Cardiac fibroblast (primary cell): ENCODE data around the gene SSPN.

Source experiments
- DNase-seq, 2 donors: peaks; one replicate each; pipeline versions ENCODE4 v3.0.0 to v3.0.0-alpha.2; 2010; ENCODE audit warnings: low read depth in 2 of 2
- H3K4me3 ChIP-seq, 2 donors: replicated peaks in 1 of 2; 1 replicate in 1 of 2; 2 replicates in 1 of 2; pipeline ENCODE4 v1.5.1; 2011; ENCODE audit warnings: low read depth in 2 of 2, low read length in 2 of 2, mild to moderate bottlenecking in 2 of 2, moderate library complexity in 1 of 2
- CTCF ChIP-seq: IDR thresholded peaks from one replicate; pipeline ENCODE4 v1.5.1; 2011; ENCODE audit warnings: low read depth, mild to moderate bottlenecking, low read length, inconsistent platforms

The SSPN gene

GRCh38 chr12:26156201-26156871, 39.0 kb upstream of the SSPN start:
- no peak overlapping the region for H3K4me3 ChIP-seq
- DNase-seq: no peak
- TF ChIP-seq CTCF: no peak

DNA sequence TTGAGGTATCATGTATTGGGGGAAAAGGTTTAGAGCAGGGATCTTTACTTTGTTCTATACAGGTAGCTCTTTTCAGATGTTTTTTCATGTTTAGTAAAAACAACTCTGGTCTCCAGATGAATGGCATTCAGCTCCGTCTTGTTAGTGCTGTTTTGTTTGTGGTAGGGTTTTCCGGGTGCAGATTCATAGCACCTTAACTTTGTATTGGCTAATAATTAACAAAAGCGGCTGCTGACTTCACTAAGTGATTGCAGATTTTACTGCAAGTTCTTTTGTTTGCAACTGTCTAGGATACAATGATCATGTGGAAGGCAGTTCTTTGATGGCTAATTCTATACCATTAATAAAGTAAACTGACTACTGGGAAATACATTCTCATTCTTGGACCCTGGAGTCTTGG, 38.4 kb upstream of the SSPN start:
- DNase-seq: no peak
- no peak for TF ChIP-seq CTCF
- H3K4me3 ChIP-seq: no peak overlapping the region

DNA sequence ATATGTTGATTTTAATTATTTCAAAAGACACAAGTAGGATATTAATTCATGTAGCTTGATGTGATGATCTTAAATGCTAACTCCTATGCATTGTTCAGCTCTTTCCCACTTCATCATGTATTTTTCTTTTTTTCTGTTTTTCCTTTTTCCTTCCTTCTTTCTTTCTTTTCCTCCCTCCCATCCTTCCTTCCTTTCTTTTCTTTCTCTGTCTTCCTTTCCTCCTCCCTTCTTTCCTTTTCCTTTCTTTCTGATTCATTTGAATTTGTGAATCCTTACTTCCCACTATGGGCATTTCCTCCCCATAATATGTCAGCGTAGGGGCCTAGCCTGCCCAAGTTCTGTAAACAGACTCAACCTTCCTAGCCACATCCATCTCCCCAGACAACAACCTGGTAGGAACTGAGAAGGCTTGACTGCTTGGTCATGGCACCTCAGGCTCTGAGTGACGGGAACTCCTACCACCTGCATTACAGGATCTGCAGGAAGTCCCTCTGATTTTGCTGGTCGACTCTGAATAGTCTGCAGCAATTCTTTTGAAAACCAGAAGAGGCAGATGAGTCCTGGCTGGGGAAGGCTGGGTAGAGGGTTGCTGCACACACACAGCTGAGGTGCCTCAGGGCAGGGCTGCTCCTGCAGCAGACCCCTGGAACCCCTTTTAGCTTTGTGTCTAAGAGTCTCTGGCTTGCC, 37.2 kb upstream of the SSPN start:
- DNase-seq: no peak

GRCh38 chr12:26162174-26162573, 33.2 kb upstream of the SSPN start:
- no peak for DNase-seq
- no peak for TF ChIP-seq CTCF
- H3K4me3 ChIP-seq: no peak overlapping the region

More for the DNA sequence above, 37.2 kb upstream of the SSPN start:
- no peak overlapping the region for H3K4me3 ChIP-seq
- no peak for TF ChIP-seq CTCF

DNA sequence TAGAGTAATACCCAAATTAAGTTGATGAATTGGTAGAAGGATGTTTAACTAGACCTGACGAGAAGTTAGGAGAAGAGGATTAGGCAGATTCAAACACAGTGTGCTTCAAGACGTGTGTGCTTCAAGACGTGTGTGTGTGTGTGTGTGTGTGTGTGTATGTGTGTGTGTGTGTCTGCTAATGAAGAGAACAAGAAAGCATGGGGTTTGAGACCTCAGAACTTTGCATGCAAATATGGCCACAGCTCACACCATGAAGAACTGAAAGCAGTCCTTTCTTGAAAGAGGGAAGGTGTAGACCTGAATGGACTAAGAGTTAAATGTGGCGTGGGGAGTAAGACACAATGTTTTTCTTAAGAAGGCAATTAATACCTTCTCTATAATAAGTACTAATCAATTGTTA, 32.5 kb upstream of the SSPN start:
- TF ChIP-seq CTCF: no peak
- H3K4me3 ChIP-seq: no peak overlapping the region
- no peak for DNase-seq

GRCh38 chr12:26164118-26164517, 31.3 kb upstream of the SSPN start:
- no peak for DNase-seq
- no peak for TF ChIP-seq CTCF
- no peak overlapping the region for H3K4me3 ChIP-seq

GRCh38 chr12:26172013-26172412, 23.4 kb upstream of the SSPN start:
- no peak overlapping the region for H3K4me3 ChIP-seq
- DNase-seq: no peak
- TF ChIP-seq CTCF: no peak
